Keratinocyte (primary cell): ENCODE data around the gene MAP3K20. TPM values are rescaled to one million over a fixed set of nuclear protein-coding genes. Genes with fewer than 3 reads are reported as not detected.
"Not testable (repeated sequence)": the region's sequence is repeated elsewhere in the genome, so short reads cannot be mapped to it uniquely, and the experiment has no call there.

Experiments used
- DNase-seq: peaks from one replicate; pipeline ENCODE4 v3.0.0-alpha.2; 2011; ENCODE audit warnings: low read depth, missing footprints, low spot score
- FAIRE-seq: peaks from 2 replicates; lab custom pipeline; 2011; peaks lifted over from hg19 to GRCh38; lab: Jason Lieb, UNC
- H2AFZ ChIP-seq: 2 replicates; pipeline ENCODE4 v1.6.0; 2012; ENCODE audit warnings: low read length, control low read depth, inconsistent platforms; ENCODE audit not compliant: control insufficient read depth
- H3K27ac ChIP-seq: 2 replicates; pipeline ENCODE4 v1.5.1; 2011; ENCODE audit warnings: low read length; ENCODE audit not compliant: control insufficient read depth, insufficient read depth
- H3K27me3 ChIP-seq: 3 replicates; pipeline ENCODE4 v1.6.0; 2011; ENCODE audit warnings: low read length; ENCODE audit not compliant: control insufficient read depth, insufficient read depth; ENCODE audit errors: extremely low read depth
- H3K36me3 ChIP-seq, 2 experiments: 2 replicates in 1 of 2; 3 replicates in 1 of 2; pipeline ENCODE4 v1.5.1; 2011; ENCODE audit warnings: low read length in 2 of 2, mild to moderate bottlenecking in 1 of 2; ENCODE audit not compliant: control insufficient read depth in 2 of 2, insufficient read depth in 2 of 2; ENCODE audit errors: extremely low read depth in 1 of 2
- H3K4me1 ChIP-seq: 3 replicates; pipeline ENCODE4 v1.5.1; 2011; ENCODE audit warnings: low read length; ENCODE audit not compliant: control insufficient read depth, insufficient read depth; ENCODE audit errors: extremely low read depth
- H3K4me2 ChIP-seq: 3 replicates; pipeline ENCODE4 v1.6.0; 2011; ENCODE audit warnings: low read depth, low read length; ENCODE audit not compliant: control insufficient read depth, insufficient read depth; ENCODE audit errors: extremely low read depth
- H3K4me3 ChIP-seq, 3 experiments: fragments of 200-600 bp in 1 of 3; sonication (generic) in 1 of 3; 2 replicates in 2 of 3; 3 replicates in 1 of 3; pipeline ENCODE4 v1.5.1; 2011 to 2016; ENCODE audit warnings: low read length in 3 of 3, mild to moderate bottlenecking in 3 of 3, control low read depth in 2 of 3, inconsistent platforms in 1 of 3, low read depth in 1 of 3, mixed read lengths in 1 of 3, mixed run types in 1 of 3, moderate library complexity in 1 of 3; ENCODE audit not compliant: control insufficient read depth in 2 of 3, insufficient read depth in 2 of 3; ENCODE audit errors: extremely low read depth in 1 of 3
- H3K79me2 ChIP-seq: 2 replicates; pipeline ENCODE4 v1.6.0; 2012; ENCODE audit warnings: low read length; ENCODE audit not compliant: control insufficient read depth, insufficient read depth
- H3K9ac ChIP-seq: 3 replicates; pipeline ENCODE4 v1.6.0; 2011; ENCODE audit warnings: low read length; ENCODE audit not compliant: control insufficient read depth, insufficient read depth; ENCODE audit errors: extremely low read depth
- H3K9me1 ChIP-seq: 3 replicates; pipeline ENCODE4 v1.6.0; 2011; ENCODE audit warnings: low read length; ENCODE audit not compliant: control insufficient read depth, insufficient read depth; ENCODE audit errors: extremely low read depth
- H3K9me3 ChIP-seq: 2 replicates; pipeline ENCODE4 v1.5.1; 2012; ENCODE audit warnings: low read depth, low read length; ENCODE audit not compliant: control insufficient read depth
- H4K20me1 ChIP-seq: 3 replicates; pipeline ENCODE4 v1.6.0; 2011; ENCODE audit warnings: low read length; ENCODE audit not compliant: control insufficient read depth, insufficient read depth; ENCODE audit errors: extremely low read depth
- CTCF ChIP-seq, 3 experiments: IDR thresholded peaks in 1 of 3; conservative IDR thresholded peaks in 1 of 3; optimal IDR thresholded peaks in 1 of 3; 2 replicates in 2 of 3; 3 replicates in 1 of 3; pipeline versions ENCODE3 to v1.5.1; 2011; ENCODE audit warnings: low read length in 3 of 3, mild to moderate bottlenecking in 3 of 3, moderate library complexity in 2 of 3, control low read depth in 1 of 3, inconsistent platforms in 1 of 3; ENCODE audit not compliant: insufficient read depth in 2 of 3; ENCODE audit errors: extremely low read depth in 1 of 3
- EZH2 ChIP-seq: IDR thresholded peaks from one replicate; pipeline ENCODE4 v1.6.1; 2012; ENCODE audit warnings: inconsistent platforms, mild to moderate bottlenecking, low read length, moderate library complexity
- dilution Hi-C: fragments of 300-500 bp; cut with MboI; formaldehyde crosslinking; loops from one replicate; pipeline ENCODE4 v1.7.0; 2020; ENCODE audit warnings: low sequenced_read_pairs; ENCODE audit not compliant: extremely low pct_ligation_motif_present
- polyA plus RNA-seq, 5 experiments: library from polyadenylated mRNA; depleted of rRNA in 3 of 5; stranded (reverse) in 3 of 5; stranded (forward) in 1 of 5; unstranded in 1 of 5; fragments of >200 nt; gene quantifications; 1 replicate in 1 of 5; 2 replicates in 3 of 5; 3 replicates in 1 of 5; pipeline versions ENCODE4 v1.2.1 to v1.2.3, GENCODE V29; 2011 to 2012; ENCODE audit warnings: missing spikeins in 2 of 5, low read depth in 1 of 5, low replicate concordance in 1 of 5

The MAP3K20 gene
- polyA plus RNA-seq, 1 donor (not counting 4 experiments of a cell fraction or from before 2014, with no cell fraction given): 31.7 TPM

- Histone ChIP-seq H3K27ac (no peak overlapping the region), H4K20me1 (no peaks in the 10 kb centered on the region), H3K9ac (no peak overlapping the region), H3K9me3 (peaks cover 15% of the 10 kb centered on the region), H3K9me1 (no peaks in the 10 kb centered on the region), H3K4me2 (no peak overlapping the region), H3K27me3 (no peaks in the 10 kb centered on the region), H3K36me3 (no peaks in the 10 kb centered on the region), H2AFZ (no peak overlapping the region), H3K4me3 (no peak overlapping the region), H3K4me1 (no peaks in the 10 kb centered on the region), H3K79me2 (no peaks in the 10 kb centered on the region)
- dilution Hi-C loops: no loop called here
- TF ChIP-seq EZH2: no peak
- DNase-seq: no peak
- no peak for FAIRE-seq
Observed at GRCh38 chr2:173299764-173300163, 224.1 kb downstream of the MAP3K20 start.

- peaks cover 15% of the 10 kb centered on the region for H3K9me3 ChIP-seq
- H3K4me3 ChIP-seq: no peak overlapping the region
- no peaks in the 10 kb centered on the region for H3K9me1 ChIP-seq
- H3K79me2 ChIP-seq: no peaks in the 10 kb centered on the region
- no peak overlapping the region for H3K4me2 ChIP-seq
- no peak overlapping the region for H3K9ac ChIP-seq
- DNase-seq (no peak), FAIRE-seq (no peak)
- H3K27ac ChIP-seq: no peak overlapping the region
- no peak overlapping the region for H2AFZ ChIP-seq
- dilution Hi-C loops: no loop called here
- H3K36me3 ChIP-seq: no peaks in the 10 kb centered on the region
- TF ChIP-seq EZH2: no peak
- no peak for TF ChIP-seq CTCF (optimal IDR thresholded peaks at IDR 0.05 in 1 of 3, IDR thresholded peaks at IDR 0.05 in 1 of 3, conservative IDR thresholded peaks at IDR 0.05 in 1 of 3; ENCODE audit: extremely low read depth in 1 of 3, insufficient read depth in 2 of 3, low read length in 3 of 3)
- H3K27me3 ChIP-seq: no peaks in the 10 kb centered on the region
- H3K4me1 ChIP-seq: no peaks in the 10 kb centered on the region
- no peaks in the 10 kb centered on the region for H4K20me1 ChIP-seq
Observed at GRCh38 chr2:173300458-173300857, 224.8 kb downstream of the MAP3K20 start.

- H3K36me3 ChIP-seq, H3K9ac ChIP-seq, H3K79me2 ChIP-seq, FAIRE-seq, H3K27ac ChIP-seq, H3K4me1 ChIP-seq, H3K4me2 ChIP-seq, DNase-seq, H3K27me3 ChIP-seq, H2AFZ ChIP-seq, H4K20me1 ChIP-seq, dilution Hi-C loops, H3K9me1 ChIP-seq, H3K4me3 ChIP-seq: not testable (repeated sequence)
- peaks cover 15% of the 10 kb centered on the region for H3K9me3 ChIP-seq
Observed at GRCh38 chr2:173301549-173301948, 225.9 kb downstream of the MAP3K20 start.
